Activated CD4-positive, CD25-positive, alpha-beta regulatory T cell treated with anti-CD3 and anti-CD28 coated beads, Interleukin-2, amount 50 U/mL, for 24 hours (primary cell): ENCODE results near the gene LINC01488.

Source experiments
- ATAC-seq, 2 donors: fragments of 150-1000 bp; cut with Tn5 transposase; one replicate each; pipeline ENCODE4 v1.10.0; 2021; ENCODE audit warnings: mild to moderate bottlenecking in 1 of 2, moderate library complexity in 1 of 2

The LINC01488 gene

DNA sequence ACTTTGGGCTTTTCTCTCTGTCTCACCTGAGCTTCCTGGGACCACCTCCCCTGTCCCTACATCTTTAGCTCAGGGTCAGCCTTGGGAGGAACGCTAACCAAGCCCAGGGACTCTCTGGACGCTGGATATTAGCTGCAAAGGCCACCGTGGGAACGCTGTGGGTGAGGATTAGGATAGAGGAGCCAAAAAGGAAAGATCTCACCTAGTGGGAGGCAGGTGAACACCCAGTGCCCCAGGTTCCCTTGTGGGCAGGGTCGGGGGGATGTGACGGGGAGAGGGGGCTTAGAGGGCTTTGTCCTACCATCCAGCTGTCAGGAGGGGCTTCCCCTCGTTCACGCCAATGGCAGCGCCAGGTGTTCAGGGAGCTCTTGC is 50.2 kb downstream of the LINC01488 start:
- no peak for ATAC-seq

DNA sequence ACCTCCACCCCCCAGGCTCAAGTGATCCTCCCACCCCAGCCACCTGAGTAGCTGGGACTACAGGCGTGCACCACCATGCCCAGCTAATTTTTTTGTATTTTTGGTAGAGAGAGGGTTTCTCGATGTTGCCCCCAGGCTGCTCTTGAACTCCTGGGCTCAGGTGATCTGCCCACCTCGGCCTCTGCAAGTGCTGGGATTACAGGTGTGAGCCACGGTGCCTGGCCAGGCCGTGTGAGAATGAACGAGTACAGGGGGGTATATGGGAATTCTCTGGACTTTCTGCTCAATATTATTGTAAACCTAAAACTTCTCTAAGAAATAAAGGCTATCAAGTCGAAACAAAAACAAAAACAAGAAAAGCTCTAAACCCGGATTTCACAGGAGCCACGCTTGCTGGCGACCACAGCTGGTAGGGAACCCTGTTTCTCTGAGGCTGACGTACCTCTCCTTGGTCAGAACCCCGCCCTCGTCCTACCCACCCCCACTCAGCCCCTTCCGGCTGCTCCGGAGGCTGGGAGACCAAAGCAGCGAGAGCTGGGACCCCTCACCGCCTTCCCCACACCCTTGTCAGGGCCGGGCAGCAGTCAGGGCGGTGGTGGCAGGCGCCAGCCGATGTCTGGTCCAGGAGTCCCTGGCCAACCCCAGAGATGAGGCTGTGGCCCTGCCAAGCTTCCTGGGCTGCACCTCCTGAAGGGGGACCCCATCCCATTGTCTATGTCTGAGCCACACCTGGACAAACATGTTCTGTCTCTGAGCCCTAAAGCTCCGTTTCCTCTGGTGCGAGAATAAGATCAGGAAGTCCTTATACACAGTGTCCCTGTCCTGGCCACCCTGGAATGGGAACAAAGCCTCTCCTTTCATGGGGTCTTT is 52.1 kb downstream of the LINC01488 start:
- no peak for ATAC-seq

DNA sequence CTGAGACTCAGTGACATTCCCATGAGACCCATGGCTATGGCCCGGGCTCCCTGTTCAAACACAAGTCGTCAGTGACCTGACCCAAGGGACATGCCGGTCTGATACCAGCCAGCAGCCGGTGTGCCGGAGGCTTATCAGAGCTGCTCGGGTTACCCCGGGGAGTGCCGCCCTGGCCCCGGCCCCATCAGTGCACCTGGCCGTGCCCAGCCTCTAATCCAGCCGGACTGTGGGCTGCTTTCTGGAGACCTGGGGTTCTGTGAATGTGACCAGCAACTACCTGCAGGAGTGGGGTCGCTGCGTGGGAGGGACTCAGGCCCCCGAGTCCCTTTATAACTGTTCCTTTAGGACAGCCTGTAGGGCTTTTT is 52.7 kb downstream of the LINC01488 start:
- no peak for ATAC-seq

DNA sequence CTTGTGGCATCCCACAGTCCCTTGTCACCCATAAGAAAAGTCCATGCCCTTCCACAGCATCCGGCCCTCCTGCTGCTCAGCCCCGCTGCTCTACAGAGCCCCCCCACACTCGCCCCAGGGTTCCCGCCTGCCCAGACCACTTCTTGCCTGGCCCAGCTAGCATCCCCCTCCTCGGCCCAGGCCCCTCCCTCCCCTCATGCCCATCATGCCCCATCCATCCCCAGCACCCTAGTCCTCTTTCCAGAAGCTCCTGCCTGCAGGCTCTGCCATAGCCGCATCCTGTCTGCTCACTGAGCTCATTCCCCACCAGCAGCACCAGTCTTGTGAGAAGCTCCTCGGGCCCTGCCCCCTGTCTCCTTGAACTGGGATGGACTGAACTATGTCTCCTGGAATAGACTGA is 54.4 kb downstream of the LINC01488 start:
- ATAC-seq = no peak

DNA sequence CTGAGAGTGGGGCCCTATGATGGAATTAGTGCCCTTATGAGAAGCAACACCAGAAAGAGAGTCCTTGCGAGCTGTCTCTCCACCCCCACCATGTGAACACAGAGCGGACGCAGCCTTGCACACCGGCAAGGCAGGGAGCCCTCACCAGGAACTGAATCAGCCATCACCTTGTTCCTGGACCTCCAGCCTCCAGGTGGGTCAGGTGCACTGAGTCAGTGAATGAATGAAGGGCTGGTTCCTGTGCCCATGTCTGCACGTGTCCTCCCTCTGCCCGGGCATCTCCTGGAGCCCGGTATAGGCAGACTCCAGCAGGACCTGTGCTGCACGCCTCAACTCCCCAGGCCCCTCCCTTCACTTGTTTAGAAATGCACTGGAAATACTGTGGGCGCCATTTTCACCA is 54.9 kb downstream of the LINC01488 start:
- no peak for ATAC-seq

DNA sequence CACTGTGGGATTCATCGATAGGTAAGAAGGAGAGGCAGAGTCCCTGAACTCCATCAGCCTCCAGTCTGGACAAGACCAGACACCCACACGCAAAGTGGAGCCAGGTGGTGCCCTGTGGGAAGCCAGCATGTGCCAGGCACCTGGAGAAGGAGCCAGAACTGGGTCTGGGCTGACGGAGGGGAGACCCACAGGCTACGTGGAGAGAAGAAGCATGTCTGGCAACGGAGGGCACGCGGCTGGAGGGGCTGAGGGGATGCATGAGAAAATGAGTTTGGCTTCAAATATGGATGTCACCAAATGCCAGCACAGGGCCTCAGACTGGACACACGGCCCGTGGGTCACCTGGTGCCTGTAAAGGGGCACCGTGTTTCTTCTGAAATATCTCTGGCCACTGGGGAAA is 55.7 kb downstream of the LINC01488 start:
- no peak for ATAC-seq

DNA sequence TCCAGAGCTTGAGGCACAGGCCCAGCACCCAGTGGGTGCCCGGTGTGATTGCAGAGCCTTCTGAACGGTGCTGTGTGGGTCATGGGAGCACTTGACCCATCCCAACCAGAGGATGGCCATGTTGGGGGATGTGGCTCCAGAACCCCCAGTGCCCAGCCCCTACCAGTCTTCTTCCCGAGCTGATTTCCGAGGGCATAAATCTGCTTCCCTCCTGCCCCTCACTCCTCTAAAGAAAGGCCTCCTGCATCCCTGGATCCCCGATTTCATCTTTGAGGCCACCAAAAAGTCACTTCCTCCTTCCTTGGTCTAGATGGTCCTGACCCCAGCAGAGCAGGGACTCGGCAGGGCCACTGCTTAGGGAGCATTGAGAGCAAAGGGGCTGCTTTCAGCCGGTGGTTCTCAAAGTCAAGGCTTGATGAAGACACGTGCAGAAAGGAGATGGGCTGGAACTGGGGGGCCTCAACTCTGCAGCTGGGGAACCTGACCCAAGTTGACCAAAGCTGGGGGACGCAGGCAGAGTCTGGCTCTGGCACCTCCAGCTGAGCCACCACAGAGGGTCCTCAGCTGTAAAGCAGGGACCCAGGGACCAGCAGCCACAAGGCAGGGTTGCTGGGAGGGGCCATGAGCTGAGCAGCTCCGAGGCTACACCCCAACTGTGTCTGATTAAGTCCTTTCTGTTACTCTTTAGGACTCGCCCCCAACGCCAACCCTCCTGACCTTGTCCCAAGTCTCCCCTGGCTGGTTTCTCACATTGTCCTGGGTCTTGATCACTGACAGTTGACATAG is 56.6 kb downstream of the LINC01488 start:
- ATAC-seq = no peak

DNA sequence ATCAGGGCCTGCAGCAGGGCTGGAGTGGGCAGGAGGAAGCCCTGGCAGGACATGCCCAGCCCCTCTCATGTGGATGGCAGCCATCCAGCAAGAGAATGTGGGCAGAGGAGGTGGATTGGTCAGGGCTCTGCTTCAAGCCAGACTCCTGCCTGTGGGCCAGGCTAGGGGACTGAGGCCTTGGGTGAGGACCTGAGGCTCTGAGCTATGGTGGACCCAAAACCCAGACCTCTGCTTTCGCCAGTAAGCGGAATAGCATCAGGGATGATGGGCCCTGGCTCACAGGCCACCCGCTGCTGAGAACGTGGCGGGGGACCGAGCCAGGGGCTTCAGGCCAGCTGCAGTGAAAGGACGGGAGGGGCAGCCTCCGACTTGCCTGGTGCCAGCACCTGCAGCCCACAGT is 57.4 kb downstream of the LINC01488 start:
- no peak for ATAC-seq

DNA sequence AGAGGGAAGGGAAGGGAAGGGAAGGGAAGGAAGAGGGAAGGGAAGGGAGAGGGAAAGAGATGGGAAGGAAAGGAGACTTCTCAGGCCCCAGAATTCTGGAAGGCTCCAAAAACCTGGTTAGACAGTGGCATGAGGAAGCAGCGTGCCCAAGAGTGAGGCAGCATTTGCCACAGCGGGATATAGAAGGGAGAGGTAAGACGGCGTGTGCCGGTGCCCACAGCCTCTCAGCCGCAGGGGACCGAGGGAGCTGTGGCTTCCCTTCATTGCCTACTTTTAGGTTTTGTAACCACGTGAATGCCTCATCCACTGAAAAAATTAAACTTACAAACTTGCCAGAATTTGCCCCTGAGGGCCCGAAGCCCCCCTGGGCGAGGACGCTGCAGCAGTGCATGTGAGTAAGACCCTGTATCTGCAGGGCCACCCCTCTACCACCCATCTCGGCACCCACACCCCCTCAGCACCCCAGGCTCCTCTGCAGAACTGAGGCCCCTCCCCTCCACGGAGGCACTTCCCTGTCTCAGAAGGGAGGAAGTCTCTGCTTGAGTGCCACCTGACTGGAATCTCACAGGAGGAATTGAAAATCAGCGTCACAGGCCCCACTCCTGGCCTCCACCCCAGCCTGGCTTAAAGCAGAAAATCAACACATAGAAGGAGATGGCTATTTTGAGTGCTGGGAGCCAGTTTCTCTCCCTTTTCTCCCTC is 58.1 kb downstream of the LINC01488 start:
- no peak for ATAC-seq

DNA sequence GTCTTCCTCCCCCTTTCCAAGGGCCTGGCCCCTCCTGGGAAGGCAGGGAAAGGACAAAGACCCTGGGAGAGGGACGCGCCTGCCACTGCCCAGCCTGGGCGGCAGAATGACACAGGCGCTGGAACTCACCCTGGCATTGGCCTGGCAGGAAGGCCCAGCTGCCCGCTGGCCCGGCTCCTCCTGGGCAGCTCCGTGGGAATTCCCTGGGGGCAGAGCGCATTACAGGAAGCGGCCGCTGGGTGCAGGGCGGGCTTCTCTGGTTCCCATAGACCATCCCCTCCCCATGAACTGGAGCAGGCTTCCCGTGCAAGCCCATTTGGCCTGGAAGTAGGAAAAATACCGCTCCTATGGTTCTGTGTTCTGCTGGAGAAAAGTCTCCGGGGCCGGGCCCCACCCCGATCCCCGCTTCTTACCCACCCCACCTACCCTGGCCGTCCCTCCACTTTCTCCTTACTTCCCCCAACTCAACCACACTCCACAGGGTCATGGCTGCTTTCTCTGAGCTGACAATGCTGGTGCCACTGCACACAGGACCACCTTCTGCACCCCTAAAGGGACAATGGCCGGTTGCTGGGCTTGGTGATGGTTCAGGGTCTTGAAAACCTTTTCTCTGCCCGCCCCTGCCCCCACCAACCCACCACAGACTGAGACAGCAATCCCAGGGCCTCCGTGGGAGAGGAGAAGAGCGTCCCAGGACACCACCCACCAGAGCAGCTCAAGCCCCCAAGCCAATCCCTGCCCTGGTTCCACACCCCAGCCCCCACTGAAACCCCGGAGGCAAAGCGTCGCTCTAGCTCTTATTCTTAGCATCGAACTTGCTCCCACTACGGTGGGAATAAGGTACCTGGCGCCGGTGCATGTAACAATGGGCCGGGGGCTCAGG is 58.9 kb downstream of the LINC01488 start:
- no peak for ATAC-seq

DNA sequence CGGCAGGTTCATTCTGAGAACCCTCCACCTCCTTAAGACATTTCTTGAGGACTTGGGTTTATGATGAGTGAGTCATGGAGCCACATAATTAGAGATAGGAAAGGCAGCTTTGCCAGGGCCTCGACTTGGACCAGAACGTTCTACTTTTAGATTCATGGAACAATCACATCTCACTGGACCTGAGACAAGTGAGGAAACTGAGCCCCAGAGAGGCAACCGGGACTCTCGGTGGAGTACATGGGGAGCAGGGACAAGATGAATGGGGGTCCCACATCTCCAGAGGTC is 59.5 kb downstream of the LINC01488 start:
- ATAC-seq = no peak

DNA sequence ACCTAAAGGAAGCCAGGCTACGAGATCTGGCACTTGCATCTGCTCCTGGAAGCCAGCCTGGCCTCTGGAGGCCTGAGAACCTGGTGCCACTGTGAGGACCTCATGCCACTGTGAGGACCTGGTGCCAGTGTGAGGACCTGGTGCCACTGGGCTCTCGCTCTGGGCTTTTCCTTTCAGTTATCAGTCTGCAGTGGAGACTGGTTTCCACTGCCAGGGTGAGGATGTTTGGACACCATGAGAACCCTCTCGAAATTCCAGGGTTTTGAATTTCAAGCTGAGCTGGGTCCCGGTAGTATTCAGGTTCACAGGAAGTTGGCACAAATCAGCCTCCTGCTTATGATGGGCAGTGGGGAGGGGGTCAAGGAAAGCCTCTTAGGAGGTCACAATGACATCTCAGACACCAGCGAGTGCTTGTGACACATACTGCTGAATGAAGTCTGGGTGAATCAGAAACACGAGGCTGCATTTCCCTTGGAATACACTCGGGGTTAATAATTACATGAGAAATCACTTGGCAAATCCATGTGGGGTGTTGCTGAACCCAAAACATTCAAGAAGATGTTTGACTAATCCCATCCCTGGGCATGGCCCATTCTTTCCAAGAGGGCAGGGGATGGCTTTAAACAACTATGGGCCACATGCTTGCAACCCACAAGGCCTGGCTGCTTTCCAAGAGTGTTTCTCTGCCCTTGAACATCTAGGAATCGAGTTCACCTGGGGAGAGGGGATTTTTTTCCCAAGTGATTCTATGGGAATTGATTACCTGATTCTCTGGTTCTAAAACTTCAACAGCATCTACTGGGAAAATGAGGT is 60.2 kb downstream of the LINC01488 start:
- no peak for ATAC-seq

DNA sequence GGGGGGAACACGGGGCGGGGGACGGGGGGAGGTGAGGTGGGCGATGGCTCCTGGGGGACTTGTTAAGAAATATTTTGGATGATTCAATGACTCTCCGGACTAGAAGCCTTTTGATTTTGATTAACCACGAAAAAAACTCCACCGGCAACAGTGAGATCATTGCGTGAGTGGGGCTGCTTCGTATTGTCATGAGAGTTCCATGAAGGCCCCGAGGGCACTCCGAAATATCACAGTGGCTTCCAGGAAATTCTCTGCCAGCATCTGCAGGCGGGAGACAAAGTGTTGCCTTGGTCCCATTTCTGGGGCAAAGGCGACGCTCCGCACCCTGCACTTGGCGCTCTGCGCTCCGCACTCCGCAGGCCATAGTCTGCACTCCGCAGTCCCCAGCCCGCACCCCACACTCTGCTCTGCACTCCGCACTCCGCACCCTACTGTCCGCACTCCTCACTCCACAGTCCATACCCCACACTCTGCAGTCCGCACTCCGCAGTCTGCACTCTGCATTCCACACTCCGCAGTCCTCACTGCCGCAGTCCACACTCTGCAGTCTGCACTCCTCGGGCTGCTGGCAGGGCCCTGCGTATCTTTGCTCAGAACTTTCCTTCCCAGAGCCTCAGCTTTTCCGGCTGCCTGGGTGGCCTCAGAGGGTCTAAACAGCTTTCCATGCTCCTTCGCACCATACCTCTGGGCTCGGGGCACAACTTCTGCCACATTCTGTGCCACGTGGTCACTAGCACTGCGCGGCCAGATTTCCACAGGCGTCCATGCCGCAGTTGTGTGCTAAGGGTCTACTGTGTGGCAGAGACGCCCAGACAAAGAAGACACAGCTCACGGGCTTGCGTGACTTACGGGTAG is 61.1 kb downstream of the LINC01488 start:
- no peak for ATAC-seq
